Panc1 (cell line): Measurements from ENCODE around the gene PRPS2. TPM values are rescaled to one million over a fixed set of nuclear protein-coding genes. Genes with fewer than 3 reads are reported as not detected.

ENCODE experiments used
- ATAC-seq: fragments of 200-7000 bp; cut with Tn5 transposase; 2 replicates; pipeline ENCODE4 v1.9.1; 2020; ENCODE audit warnings: mild to moderate bottlenecking, moderate library complexity
- BruUV-seq: library from RNA; stranded (reverse); fragments of 400-500 nt; replicated peaks from 2 replicates; lab custom pipeline; 2021; lab: Mats Ljungman, UMichigan
- CTCF ChIA-PET: fragments of 300-600 bp; sonication (Branson Sonifier 250); formaldehyde crosslinking; loops from one replicate; lab custom pipeline; 2022; ENCODE audit warnings: antibody characterized with exemption; lab: Charles Lee
- POLR2A ChIA-PET: fragments of 300-600 bp; sonication (Branson Sonifier 250); formaldehyde crosslinking; loops from one replicate; lab custom pipeline; 2022; ENCODE audit warnings: antibody characterized with exemption; lab: Charles Lee
- DNase-seq: peaks from one replicate; pipeline ENCODE4 v3.0.0-alpha.2; 2010; ENCODE audit warnings: low read depth, low spot score
- H3K27ac ChIP-seq: 2 replicates; pipeline ENCODE4 v1.5.1; 2011; ENCODE audit warnings: mild to moderate bottlenecking, low read length, inconsistent platforms
- H3K27me3 ChIP-seq: fragments of 200-500 bp; sonication (Bioruptor generic); 2 replicates; pipeline ENCODE4 v1.6.0; 2014; ENCODE audit warnings: low read length, inconsistent platforms; ENCODE audit not compliant: control insufficient read depth, insufficient read depth
- H3K36me3 ChIP-seq: fragments of 200-500 bp; sonication (Bioruptor generic); 2 replicates; pipeline ENCODE4 v1.5.1; 2014; ENCODE audit warnings: inconsistent platforms, mild to moderate bottlenecking, low read length, moderate library complexity; ENCODE audit not compliant: control insufficient read depth, insufficient read depth
- H3K4me1 ChIP-seq: 2 replicates; pipeline ENCODE4 v1.5.1; 2011; ENCODE audit warnings: inconsistent platforms, mild to moderate bottlenecking, low read length, moderate library complexity; ENCODE audit not compliant: control insufficient read depth, insufficient read depth
- H3K4me3 ChIP-seq, 2 experiments: 2 replicates each; pipeline ENCODE4 v1.5.1; 2011 to 2012; ENCODE audit warnings: low read depth in 2 of 2, low read length in 2 of 2, mild to moderate bottlenecking in 2 of 2, inconsistent platforms in 1 of 2, moderate library complexity in 1 of 2
- H3K9me3 ChIP-seq: fragments of 200-500 bp; sonication (Bioruptor generic); 2 replicates; pipeline ENCODE4 v1.5.1; 2014; ENCODE audit warnings: low read depth, mild to moderate bottlenecking, inconsistent platforms, low read length, moderate library complexity; ENCODE audit not compliant: control insufficient read depth, insufficient read depth
- POLR2AphosphoS5 ChIP-seq: IDR thresholded peaks from 2 replicates; pipeline ENCODE4 v1.6.1; 2012; ENCODE audit warnings: mild to moderate bottlenecking, low read depth, low read length, moderate library complexity
- SIN3A ChIP-seq: IDR thresholded peaks from 2 replicates; pipeline ENCODE4 v1.6.1; 2012; ENCODE audit warnings: low read depth, mild to moderate bottlenecking, low read length, moderate library complexity, borderline replicate concordance; ENCODE audit not compliant: insufficient read depth
- TCF7L2 ChIP-seq: IDR thresholded peaks from 2 replicates; pipeline ENCODE4 v1.6.1; 2011; ENCODE audit warnings: mild to moderate bottlenecking, low read depth, low read length, inconsistent platforms
- in situ Hi-C: cut with HindIII; loops from 2 replicates; pipeline ENCODE4 v1.10.0; 2016; ENCODE audit warnings: low sequenced_read_pairs, low pct_unique_long_range_greater_than_20kb
- intact Hi-C: fragments of 100-400 bp; cut with micrococcal nuclease; formaldehyde crosslinking; loops from one replicate; pipeline ENCODE4 v1.10.0; 2022; ENCODE audit not compliant: unreplicated experiment
- total RNA-seq: library from RNA; stranded (reverse); gene quantifications from one replicate; pipeline ENCODE4 v1.2.1, GENCODE V29; 2021; ENCODE audit not compliant: unreplicated experiment
- TF ChIP-seq, protein P1 (sequence below), 2 experiments: IDR thresholded peaks; 2 replicates each; pipeline ENCODE4 v1.6.1; 2011 to 2012; ENCODE audit warnings: low read depth in 2 of 2, control low read depth in 1 of 2, low read length in 1 of 2, mild to moderate bottlenecking in 1 of 2, moderate library complexity in 1 of 2; ENCODE audit not compliant: insufficient read depth in 1 of 2
- TF ChIP-seq, protein P2 (sequence below): fragments of 450-650 bp; IDR thresholded peaks from 2 replicates; pipeline ENCODE4 v1.5.1; 2017; ENCODE audit warnings: mild to moderate bottlenecking

PRPS2 gene
- total RNA-seq, 1 experiment from 2014 or later: 28.4 TPM

DNA sequence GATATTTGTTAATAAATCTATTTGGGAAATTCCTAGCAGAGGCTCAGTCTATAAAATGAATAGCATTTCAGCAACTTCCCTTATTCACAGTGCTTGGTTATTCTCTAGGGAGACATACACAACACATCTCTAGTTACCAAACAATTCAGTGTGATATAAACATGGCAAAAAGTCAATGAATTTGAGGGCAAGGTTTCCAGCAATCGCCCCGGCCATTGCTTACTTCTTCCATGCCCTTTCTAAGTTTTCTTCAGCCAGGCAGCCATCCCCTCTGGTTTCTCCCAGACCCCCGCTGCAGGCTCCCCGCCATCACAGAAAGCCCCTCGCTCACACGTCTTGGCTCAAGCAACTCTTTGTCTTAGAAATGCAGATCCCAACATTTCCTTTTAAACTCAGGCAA, 80.0 kb downstream of the PRPS2 start:
- Histone ChIP-seq H3K36me3 (no peaks in the 10 kb centered on the region), H3K9me3 (no peaks in the 10 kb centered on the region), H3K4me3 (no peak overlapping the region), H3K4me1 (no peaks in the 10 kb centered on the region), H3K27ac (no peak overlapping the region), H3K27me3 (no peaks in the 10 kb centered on the region)
- intact Hi-C loops: no loop called here
- no peak for DNase-seq
- no peak for ATAC-seq
- BruUV-seq: no TSS peak
- POLR2A ChIA-PET: no interaction called here
- TF ChIP-seq, protein P1, sequence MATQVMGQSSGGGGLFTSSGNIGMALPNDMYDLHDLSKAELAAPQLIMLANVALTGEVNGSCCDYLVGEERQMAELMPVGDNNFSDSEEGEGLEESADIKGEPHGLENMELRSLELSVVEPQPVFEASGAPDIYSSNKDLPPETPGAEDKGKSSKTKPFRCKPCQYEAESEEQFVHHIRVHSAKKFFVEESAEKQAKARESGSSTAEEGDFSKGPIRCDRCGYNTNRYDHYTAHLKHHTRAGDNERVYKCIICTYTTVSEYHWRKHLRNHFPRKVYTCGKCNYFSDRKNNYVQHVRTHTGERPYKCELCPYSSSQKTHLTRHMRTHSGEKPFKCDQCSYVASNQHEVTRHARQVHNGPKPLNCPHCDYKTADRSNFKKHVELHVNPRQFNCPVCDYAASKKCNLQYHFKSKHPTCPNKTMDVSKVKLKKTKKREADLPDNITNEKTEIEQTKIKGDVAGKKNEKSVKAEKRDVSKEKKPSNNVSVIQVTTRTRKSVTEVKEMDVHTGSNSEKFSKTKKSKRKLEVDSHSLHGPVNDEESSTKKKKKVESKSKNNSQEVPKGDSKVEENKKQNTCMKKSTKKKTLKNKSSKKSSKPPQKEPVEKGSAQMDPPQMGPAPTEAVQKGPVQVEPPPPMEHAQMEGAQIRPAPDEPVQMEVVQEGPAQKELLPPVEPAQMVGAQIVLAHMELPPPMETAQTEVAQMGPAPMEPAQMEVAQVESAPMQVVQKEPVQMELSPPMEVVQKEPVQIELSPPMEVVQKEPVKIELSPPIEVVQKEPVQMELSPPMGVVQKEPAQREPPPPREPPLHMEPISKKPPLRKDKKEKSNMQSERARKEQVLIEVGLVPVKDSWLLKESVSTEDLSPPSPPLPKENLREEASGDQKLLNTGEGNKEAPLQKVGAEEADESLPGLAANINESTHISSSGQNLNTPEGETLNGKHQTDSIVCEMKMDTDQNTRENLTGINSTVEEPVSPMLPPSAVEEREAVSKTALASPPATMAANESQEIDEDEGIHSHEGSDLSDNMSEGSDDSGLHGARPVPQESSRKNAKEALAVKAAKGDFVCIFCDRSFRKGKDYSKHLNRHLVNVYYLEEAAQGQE (IDR thresholded peaks at IDR 0.05; ENCODE audit: insufficient read depth in 1 of 2, low read depth in 2 of 2, low read length in 1 of 2): no peak
- no peak for TF ChIP-seq POLR2AphosphoS5
- no peak for TF ChIP-seq TCF7L2
- TF ChIP-seq, protein P2, sequence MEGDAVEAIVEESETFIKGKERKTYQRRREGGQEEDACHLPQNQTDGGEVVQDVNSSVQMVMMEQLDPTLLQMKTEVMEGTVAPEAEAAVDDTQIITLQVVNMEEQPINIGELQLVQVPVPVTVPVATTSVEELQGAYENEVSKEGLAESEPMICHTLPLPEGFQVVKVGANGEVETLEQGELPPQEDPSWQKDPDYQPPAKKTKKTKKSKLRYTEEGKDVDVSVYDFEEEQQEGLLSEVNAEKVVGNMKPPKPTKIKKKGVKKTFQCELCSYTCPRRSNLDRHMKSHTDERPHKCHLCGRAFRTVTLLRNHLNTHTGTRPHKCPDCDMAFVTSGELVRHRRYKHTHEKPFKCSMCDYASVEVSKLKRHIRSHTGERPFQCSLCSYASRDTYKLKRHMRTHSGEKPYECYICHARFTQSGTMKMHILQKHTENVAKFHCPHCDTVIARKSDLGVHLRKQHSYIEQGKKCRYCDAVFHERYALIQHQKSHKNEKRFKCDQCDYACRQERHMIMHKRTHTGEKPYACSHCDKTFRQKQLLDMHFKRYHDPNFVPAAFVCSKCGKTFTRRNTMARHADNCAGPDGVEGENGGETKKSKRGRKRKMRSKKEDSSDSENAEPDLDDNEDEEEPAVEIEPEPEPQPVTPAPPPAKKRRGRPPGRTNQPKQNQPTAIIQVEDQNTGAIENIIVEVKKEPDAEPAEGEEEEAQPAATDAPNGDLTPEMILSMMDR: no peak
- no peak for TF ChIP-seq SIN3A
- CTCF ChIA-PET: no interaction called here
- in situ Hi-C loops: no loop called here

DNA sequence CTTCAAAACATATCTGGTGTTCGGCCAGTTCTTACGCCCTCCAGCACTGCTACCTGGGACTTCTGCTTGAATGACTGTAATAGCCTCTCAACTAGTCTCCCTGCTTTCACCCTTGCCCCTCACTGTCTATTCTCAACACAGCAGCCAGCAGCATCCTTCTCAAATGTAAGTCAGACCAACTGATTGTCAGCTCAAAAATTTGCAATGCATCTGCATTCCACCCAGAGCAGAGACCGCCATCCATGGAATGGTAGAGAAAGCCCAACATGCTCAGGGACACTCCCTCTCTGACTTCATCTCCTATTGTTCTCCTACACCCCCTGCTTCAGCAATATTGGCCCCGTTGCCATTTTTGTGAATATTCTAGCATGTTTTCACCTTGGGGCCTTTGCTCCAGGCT, 81.5 kb downstream of the PRPS2 start:
- no peak for TF ChIP-seq POLR2AphosphoS5
- TF ChIP-seq, protein P1 (IDR thresholded peaks at IDR 0.05; ENCODE audit: insufficient read depth in 1 of 2, low read depth in 2 of 2, low read length in 1 of 2): no peak
- TF ChIP-seq, protein P2: no peak
- no peak for TF ChIP-seq TCF7L2
- TF ChIP-seq SIN3A: no peak
- ChIA-PET POLR2A (no interaction called here), CTCF (no interaction called here)
- in situ Hi-C loops: no loop called here
- no TSS peak for BruUV-seq
- H3K36me3 ChIP-seq: no peaks in the 10 kb centered on the region
- H3K9me3 ChIP-seq: no peaks in the 10 kb centered on the region
- no peak for DNase-seq
- H3K4me3 ChIP-seq: no peak overlapping the region
- ATAC-seq: no peak
- intact Hi-C loops: no loop called here
- no peak overlapping the region for H3K27ac ChIP-seq
- H3K4me1 ChIP-seq: no peaks in the 10 kb centered on the region
- no peaks in the 10 kb centered on the region for H3K27me3 ChIP-seq

Other genes starting within 250 kb of the PRPS2 start
- gene TLR7, start 75.7 kb downstream of the PRPS2 start, total RNA-seq: not detected
- not detected for gene TLR8, start 115.2 kb downstream of the PRPS2 start, total RNA-seq
- 2,928 TPM for gene TMSB4X, start 183.7 kb downstream of the PRPS2 start, total RNA-seq